RCC 7860 (cell line): ENCODE data around the gene P2RX7.
A peak's percentile ranks its signal among the peaks of the same experiment; 100 is the strongest.
"Not testable (repeated sequence)": the region's sequence is repeated elsewhere in the genome, so short reads cannot be mapped to it uniquely, and the experiment has no call there.

Source experiments
- DNase-seq: peaks from one replicate; pipeline ENCODE4 v3.0.0-alpha.2; 2015; ENCODE audit warnings: low spot score
- FAIRE-seq: peaks from 2 replicates; lab custom pipeline; 2012; peaks lifted over from hg19 to GRCh38; lab: Jason Lieb, UNC

Gene P2RX7

DNA sequence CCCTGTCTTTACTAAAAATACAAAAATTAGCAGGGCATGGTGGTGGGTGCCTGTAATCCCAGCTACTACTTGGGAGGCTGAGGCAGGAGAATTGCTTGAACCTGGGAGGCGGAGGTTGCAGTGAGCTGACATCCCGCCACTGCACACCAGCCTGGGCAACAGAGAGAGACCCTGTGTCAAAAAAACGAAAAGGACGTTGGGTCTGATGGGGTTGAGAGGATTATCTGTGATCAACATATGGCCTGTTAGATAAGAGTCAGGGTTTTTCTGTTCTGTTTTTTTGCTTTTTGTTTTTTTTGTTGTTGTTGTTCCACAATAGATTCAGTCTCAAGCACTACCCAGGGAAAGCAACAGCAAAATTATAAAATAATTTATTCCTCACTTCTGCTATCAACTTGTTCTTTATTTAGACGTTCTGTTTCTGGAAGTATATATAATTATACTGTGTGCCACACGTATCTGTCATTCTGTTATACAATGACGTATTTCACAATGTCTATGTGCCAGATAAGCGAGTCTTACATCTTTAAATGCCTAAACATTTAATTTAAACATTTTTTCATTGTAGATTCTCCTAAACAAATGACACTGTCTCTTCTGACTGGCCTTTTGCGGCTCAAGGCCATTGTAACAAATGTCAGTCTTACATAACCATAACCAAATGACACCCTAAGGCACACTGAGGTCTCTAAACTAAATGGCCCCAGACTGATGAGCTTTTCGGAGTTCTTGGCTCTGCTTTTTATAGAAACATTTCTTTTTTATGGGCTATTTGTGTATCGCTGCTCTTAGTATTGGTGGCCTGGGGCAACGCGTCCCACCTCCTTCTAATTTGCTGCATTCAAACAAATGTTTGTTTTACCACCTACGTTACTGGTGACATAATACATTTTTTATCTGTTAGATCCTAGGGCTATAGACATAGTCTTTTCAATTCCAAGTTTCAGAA, 70.0 kb downstream of the P2RX7 start:
- DNase-seq (no peak), FAIRE-seq (no peak)

- FAIRE-seq (no peak), DNase-seq (no peak)
Observed at GRCh38 chr12:121203482-121203881, 70.8 kb downstream of the P2RX7 start.

- FAIRE-seq (no peak), DNase-seq (no peak)
Observed at GRCh38 chr12:121205491-121205890, 72.8 kb downstream of the P2RX7 start.

- DNase-seq, FAIRE-seq: not testable (repeated sequence)
Observed at GRCh38 chr12:121208571-121208970, 75.9 kb downstream of the P2RX7 start.

DNA sequence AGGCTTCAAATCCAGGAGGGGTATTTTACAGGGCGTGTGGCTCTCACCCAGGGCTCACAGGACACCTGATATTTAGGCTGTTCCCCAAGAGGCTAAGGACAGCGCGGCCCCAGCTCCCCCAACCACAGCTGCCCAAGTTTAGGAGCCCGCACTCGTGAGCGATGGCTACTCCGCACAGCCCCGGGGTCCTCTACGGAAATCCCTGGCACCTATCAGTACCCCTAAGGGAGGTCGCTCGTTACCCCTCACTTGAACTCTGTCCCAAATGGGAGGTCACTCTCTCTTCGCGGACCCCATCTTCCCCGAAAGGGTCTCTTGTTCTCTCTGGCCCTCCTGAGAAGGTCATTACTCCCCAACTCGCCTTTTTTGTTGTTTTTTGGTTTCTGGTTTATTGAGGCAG, 76.5 kb downstream of the P2RX7 start:
- DNase-seq, result no peak
- FAIRE-seq, result no peak

- no peak for FAIRE-seq
Observed at GRCh38 chr12:121209624-121210572, 77.2 kb downstream of the P2RX7 start, which contains the start of gene P2RX4. Gene P2RX4, plus strand, starts transcription at chr12:121210129. Its CDS starts 36 bp downstream, at chr12:121210165.

DNA sequence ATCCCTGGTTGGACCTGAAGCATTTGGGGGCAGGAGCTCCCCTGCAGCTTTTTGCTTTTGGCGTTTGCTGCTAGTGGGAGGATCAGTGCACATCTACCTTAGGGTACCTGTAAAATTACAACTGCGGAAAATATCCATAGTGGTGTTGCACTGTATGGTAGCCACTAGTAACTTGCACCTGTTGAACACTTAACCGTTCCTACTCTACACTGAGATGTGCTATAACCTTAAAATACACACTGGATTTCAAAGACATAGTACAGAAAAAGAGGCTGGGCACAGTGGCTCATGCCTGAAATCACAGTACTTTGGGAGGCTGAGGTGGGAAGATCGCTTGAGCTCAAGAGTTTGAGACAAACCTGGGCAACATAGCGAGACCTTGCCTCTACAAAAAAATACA, 80.2 kb downstream of the P2RX7 start:
- DNase-seq (no peak), FAIRE-seq (no peak)

More at GRCh38 chr12:121209624-121210572, 77.2 kb downstream of the P2RX7 start, which contains the start of gene P2RX4:
- peak; percentile 54 for DNase-seq

GRCh38 chr12:121214166-121214777, 81.6 kb downstream of the P2RX7 start:
- DNase-seq (no peak), FAIRE-seq (no peak)

GRCh38 chr12:121214855-121215745, 82.4 kb downstream of the P2RX7 start:
- peak; percentile 90 for FAIRE-seq
- DNase-seq, result peak; percentile 83

DNA sequence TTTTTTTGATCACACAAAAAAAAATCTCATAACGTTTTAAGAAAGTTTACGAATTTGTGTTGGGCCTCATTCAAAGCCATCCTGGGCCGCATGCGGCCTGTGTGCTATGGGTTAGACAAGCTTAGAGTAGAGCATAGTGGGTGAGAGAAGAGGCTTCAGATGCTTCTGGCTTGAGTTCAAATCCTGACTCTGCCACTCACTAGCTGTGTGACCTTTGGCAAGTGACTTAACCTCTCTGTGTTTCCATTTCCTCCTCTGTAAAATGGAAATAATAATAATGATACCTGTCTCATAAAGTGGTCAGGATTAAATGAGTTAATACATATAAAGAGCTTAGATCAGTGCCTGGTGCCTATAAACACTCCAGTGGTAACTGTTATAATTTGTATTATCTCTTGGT, 83.4 kb downstream of the P2RX7 start:
- FAIRE-seq (no peak), DNase-seq (no peak)

DNA sequence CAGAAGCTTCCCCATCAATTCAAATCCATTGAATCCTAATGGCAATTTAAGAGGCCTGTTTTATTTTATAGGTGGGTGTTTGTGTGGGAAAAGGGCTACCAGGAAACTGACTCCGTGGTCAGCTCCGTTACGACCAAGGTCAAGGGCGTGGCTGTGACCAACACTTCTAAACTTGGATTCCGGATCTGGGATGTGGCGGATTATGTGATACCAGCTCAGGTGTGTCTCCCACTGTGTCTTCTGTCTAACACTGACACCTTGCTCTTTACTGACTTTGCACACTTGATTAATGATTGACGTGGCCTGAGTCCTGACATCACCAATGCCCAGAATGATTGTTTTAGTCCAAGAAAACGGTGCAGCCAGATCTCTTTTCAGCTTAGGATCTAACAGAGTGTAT, 84.4 kb downstream of the P2RX7 start:
- DNase-seq, result no peak
- no peak for FAIRE-seq

- no peak for DNase-seq
- FAIRE-seq, result no peak
Observed at GRCh38 chr12:121217761-121218160, 85.1 kb downstream of the P2RX7 start.

- FAIRE-seq (no peak), DNase-seq (no peak)
Observed at GRCh38 chr12:121218588-121219352, 86.1 kb downstream of the P2RX7 start.

DNA sequence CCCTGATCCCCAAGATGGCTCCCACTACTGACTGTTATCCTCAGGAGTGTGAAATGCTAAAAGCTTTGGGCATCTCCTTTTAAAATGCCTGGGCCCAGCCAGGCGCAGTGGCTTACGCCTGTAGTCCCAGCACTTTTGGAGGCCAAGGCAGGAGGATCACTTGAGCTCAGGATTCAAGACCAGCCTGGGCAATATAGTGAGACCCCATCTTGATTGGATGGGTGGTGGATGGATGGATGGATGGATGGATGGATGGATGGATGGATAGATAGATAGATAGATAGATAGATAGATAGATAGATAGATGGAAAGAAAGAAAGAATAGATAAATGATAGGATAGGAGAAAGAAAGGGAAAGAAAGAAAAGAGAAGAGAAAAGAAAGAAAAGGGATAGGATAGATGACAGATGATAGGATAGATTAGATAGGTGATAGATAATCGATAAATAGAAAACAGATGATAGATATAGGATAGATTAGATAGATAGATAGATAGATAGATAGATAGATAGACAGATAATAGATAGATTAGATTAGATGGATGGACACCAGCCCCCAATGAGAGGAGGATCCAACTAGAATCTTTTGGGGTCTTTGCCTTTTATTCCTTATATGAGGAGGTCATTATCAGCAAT, 86.8 kb downstream of the P2RX7 start:
- DNase-seq (no peak), FAIRE-seq (no peak)

- FAIRE-seq (no peak), DNase-seq (no peak)
Observed at GRCh38 chr12:121222847-121223246, 90.2 kb downstream of the P2RX7 start.

GRCh38 chr12:121223292-121224285, 90.9 kb downstream of the P2RX7 start:
- DNase-seq (no peak), FAIRE-seq (no peak)

DNA sequence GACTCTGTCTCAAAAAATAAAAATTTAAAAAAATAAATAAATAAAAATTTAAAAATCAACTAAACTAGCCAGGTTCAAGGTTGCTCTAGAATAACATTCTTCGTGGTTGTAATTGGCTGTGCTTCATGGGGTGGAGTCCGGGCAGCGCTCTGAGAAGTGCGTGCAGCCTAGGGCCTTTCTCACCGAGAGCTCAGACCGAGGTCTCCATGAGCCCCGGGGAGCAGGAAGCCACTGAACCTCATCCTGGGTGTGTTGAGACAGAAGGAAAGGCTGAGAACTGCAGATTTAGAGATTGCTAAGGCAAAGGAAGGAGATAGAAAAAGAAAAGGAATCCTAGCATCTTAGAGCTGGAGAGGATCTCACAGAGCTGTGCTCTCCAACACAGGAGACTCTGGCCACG, 91.9 kb downstream of the P2RX7 start:
- DNase-seq, result no peak

More for the DNA sequence above, 91.9 kb downstream of the P2RX7 start:
- FAIRE-seq, result no peak
